SK-N-SH (cell line): ENCODE measurements around the gene NYAP2. TPM values are rescaled to one million over a fixed set of nuclear protein-coding genes. Genes with fewer than 3 reads are reported as not detected.

Source experiments
- CTCF ChIA-PET: fragments of 300-600, 350-600 bp; formaldehyde crosslinking; extraction: SDS; loops from one replicate; lab custom pipeline; 2021; lab: Yijun Ruan, JAX
- POLR2A ChIA-PET: fragments of 350-600 bp; sonication (Branson Sonifier 250); formaldehyde crosslinking; extraction: SDS; loops from one replicate; lab custom pipeline; 2020; ENCODE audit warnings: antibody characterized with exemption, inconsistent platforms; lab: Yijun Ruan, JAX
- DNase-seq: peaks from one replicate; pipeline ENCODE4 v3.0.0; 2012
- H2AFZ ChIP-seq: fragments of 200-600 bp; sonication (generic); 2 replicates; pipeline ENCODE4 v1.8.1; 2016; ENCODE audit warnings: antibody characterized with exemption, mild to moderate bottlenecking, low read depth
- H3F3A ChIP-seq: fragments of 200-600 bp; sonication (generic); replicated peaks from 2 replicates; pipeline ENCODE3; 2016; ENCODE audit warnings: antibody characterized with exemption, mild to moderate bottlenecking; ENCODE audit not compliant: insufficient read depth
- H3K27ac ChIP-seq, 2 experiments: fragments of 200-500 bp in 1 of 2; fragments of 200-600 bp in 1 of 2; sonication (Bioruptor generic) in 1 of 2; sonication (generic), shearing (Covaris generic) in 1 of 2; 2 replicates each; pipeline versions ENCODE4 v1.5.1 to v1.6.1; 2014 to 2016; ENCODE audit warnings: low read depth in 2 of 2, inconsistent platforms in 1 of 2, low read length in 1 of 2, mild to moderate bottlenecking in 1 of 2, mixed read lengths in 1 of 2
- H3K27me3 ChIP-seq: fragments of 200-600 bp; sonication (generic), shearing (Covaris generic); 2 replicates; pipeline ENCODE4 v1.6.1; 2016; ENCODE audit warnings: mixed run types; ENCODE audit not compliant: insufficient read depth
- H3K36me3 ChIP-seq, 2 experiments: fragments of 200-500 bp in 1 of 2; fragments of 200-600 bp in 1 of 2; sonication (Bioruptor generic) in 1 of 2; sonication (generic) in 1 of 2; replicated peaks in 1 of 2; 2 replicates each; pipeline versions ENCODE3 to v1.5.1; 2014 to 2016; ENCODE audit warnings: low read length in 1 of 2, mild to moderate bottlenecking in 1 of 2; ENCODE audit not compliant: insufficient read depth in 2 of 2, control insufficient read depth in 1 of 2
- H3K4me1 ChIP-seq, 2 experiments: fragments of 200-500 bp in 1 of 2; fragments of 200-600 bp in 1 of 2; sonication (Bioruptor generic) in 1 of 2; sonication (generic), shearing (Covaris generic) in 1 of 2; 2 replicates each; pipeline versions ENCODE4 v1.5.1 to v1.6.1; 2014 to 2016; ENCODE audit warnings: low read depth in 1 of 2, low read length in 1 of 2, mixed run types in 1 of 2; ENCODE audit not compliant: insufficient read depth in 2 of 2, control insufficient read depth in 1 of 2
- H3K4me2 ChIP-seq: fragments of 200-600 bp; sonication (generic), shearing (Covaris generic); 2 replicates; pipeline ENCODE4 v1.6.1; 2017; ENCODE audit warnings: mixed run types
- H3K4me3 ChIP-seq, 2 experiments: fragments of 200-500 bp in 1 of 2; fragments of 200-600 bp in 1 of 2; sonication (Bioruptor generic) in 1 of 2; sonication (generic), shearing (Covaris generic) in 1 of 2; 2 replicates each; pipeline versions ENCODE4 v1.5.1 to v1.8.1; 2014 to 2016; ENCODE audit warnings: low read depth in 2 of 2, inconsistent platforms in 1 of 2, low read length in 1 of 2, mild to moderate bottlenecking in 1 of 2, mixed read lengths in 1 of 2, moderate library complexity in 1 of 2
- H3K79me2 ChIP-seq: fragments of 200-600 bp; sonication (generic); 2 replicates; pipeline ENCODE4 v1.8.1; 2017; ENCODE audit warnings: mild to moderate bottlenecking; ENCODE audit not compliant: insufficient read depth
- H3K9ac ChIP-seq: fragments of 200-600 bp; sonication (generic); 2 replicates; pipeline ENCODE4 v1.6.1; 2017; ENCODE audit warnings: mixed run types
- H3K9me2 ChIP-seq: fragments of 200-600 bp; sonication (generic); 2 replicates; pipeline ENCODE4 v1.6.1; 2017; ENCODE audit warnings: mixed run types
- H3K9me3 ChIP-seq: fragments of 200-600 bp; sonication (generic); 2 replicates; pipeline ENCODE4 v1.6.1; 2017; ENCODE audit warnings: mixed run types, mild to moderate bottlenecking, moderate library complexity
- H4K20me1 ChIP-seq: fragments of 200-600 bp; sonication (generic); 2 replicates; pipeline ENCODE4 v1.6.1; 2017; ENCODE audit warnings: mild to moderate bottlenecking, mixed run types; ENCODE audit not compliant: insufficient read depth
- EP300 ChIP-seq, 2 experiments: IDR thresholded peaks; 2 replicates each; pipeline versions ENCODE4 v1.4.0 to v1.6.1; 2012; ENCODE audit warnings: borderline replicate concordance in 1 of 2, low read depth in 1 of 2, low read length in 1 of 2
- FOSL2 ChIP-seq: IDR thresholded peaks from 2 replicates; pipeline ENCODE4 v1.4.0; 2012; ENCODE audit warnings: low read depth, mild to moderate bottlenecking, moderate library complexity, borderline replicate concordance
- FOXJ3 ChIP-seq: sonication (generic); formaldehyde crosslinking; IDR thresholded peaks from 2 replicates; pipeline ENCODE4 v1.5.1; 2020; ENCODE audit warnings: mild to moderate bottlenecking, missing genetic modification reagents
- FOXM1 ChIP-seq: IDR thresholded peaks from 2 replicates; pipeline ENCODE4 v1.4.0; 2012; ENCODE audit warnings: low read depth, mild to moderate bottlenecking
- GABPA ChIP-seq: IDR thresholded peaks from 2 replicates; pipeline ENCODE4 v1.4.0; 2012; ENCODE audit warnings: low read depth, mild to moderate bottlenecking
- GATA2 ChIP-seq: sonication (generic); formaldehyde crosslinking; IDR thresholded peaks from 2 replicates; pipeline ENCODE4 v1.5.0; 2020; ENCODE audit warnings: mild to moderate bottlenecking, missing genetic modification reagents
- JUND ChIP-seq: IDR thresholded peaks from 2 replicates; pipeline ENCODE4 v1.4.0; 2012
- MXI1 ChIP-seq: IDR thresholded peaks from 2 replicates; pipeline ENCODE4 v1.6.1; 2012; ENCODE audit warnings: mild to moderate bottlenecking, low read depth, low read length, improper control_type of control experiment
- PBX3 ChIP-seq: IDR thresholded peaks from 2 replicates; pipeline ENCODE4; 2012
- POLR2AphosphoS5 ChIP-seq: IDR thresholded peaks from 2 replicates; pipeline ENCODE4 v1.6.1; 2012; ENCODE audit warnings: low read depth, low read length
- RCOR1 ChIP-seq: fragments of 150-350 bp; IDR thresholded peaks from 2 replicates; pipeline ENCODE4 v1.6.1; 2017; ENCODE audit warnings: antibody characterized with exemption, low read length
- RFX5 ChIP-seq: IDR thresholded peaks from 2 replicates; pipeline ENCODE4 v1.6.1; 2012; ENCODE audit warnings: mild to moderate bottlenecking, improper control_type of control experiment, low read length
- TEAD4 ChIP-seq: IDR thresholded peaks from 2 replicates; pipeline ENCODE4 v1.4.0; 2012; ENCODE audit warnings: mild to moderate bottlenecking, borderline replicate concordance; ENCODE audit not compliant: insufficient read depth
- USF2 ChIP-seq: fragments of 150-350 bp; IDR thresholded peaks from 2 replicates; pipeline ENCODE4 v1.6.1; 2017; ENCODE audit warnings: antibody characterized with exemption, low read length, low read depth, borderline replicate concordance
- ZBTB33 ChIP-seq: IDR thresholded peaks from 2 replicates; pipeline ENCODE4 v1.4.0; 2012; ENCODE audit warnings: low read depth, borderline replicate concordance
- WGBS: methylation state at CpG from one replicate; pipeline ENCODE4 v1.1.6; 2017; ENCODE audit warnings: low lambda C conversion rate; 5-methylcytosine and 5-hydroxymethylcytosine counted together
- polyA plus RNA-seq, 3 experiments: library from polyadenylated mRNA; depleted of rRNA; stranded (reverse); fragments of >200 nt; gene quantifications; 2 replicates each; pipeline ENCODE4 v1.2.3, GENCODE V29; 2012
- TF ChIP-seq, protein P1 (sequence below): IDR thresholded peaks from 2 replicates; pipeline ENCODE4 v1.6.1; 2012; ENCODE audit warnings: mild to moderate bottlenecking, low read depth, low read length, moderate library complexity
- TF ChIP-seq, protein P2 (sequence below): IDR thresholded peaks from 2 replicates; pipeline ENCODE4 v1.4.0; 2012; ENCODE audit warnings: low read depth, borderline replicate concordance

NYAP2 gene
- polyA plus RNA-seq, 1 of the 3 experiments (the other 2 are of a cell fraction), result not detected

GRCh38 chr2:225694664-225695063 is 295.2 kb downstream of the NYAP2 start (continued):
- TF ChIP-seq, protein P1, sequence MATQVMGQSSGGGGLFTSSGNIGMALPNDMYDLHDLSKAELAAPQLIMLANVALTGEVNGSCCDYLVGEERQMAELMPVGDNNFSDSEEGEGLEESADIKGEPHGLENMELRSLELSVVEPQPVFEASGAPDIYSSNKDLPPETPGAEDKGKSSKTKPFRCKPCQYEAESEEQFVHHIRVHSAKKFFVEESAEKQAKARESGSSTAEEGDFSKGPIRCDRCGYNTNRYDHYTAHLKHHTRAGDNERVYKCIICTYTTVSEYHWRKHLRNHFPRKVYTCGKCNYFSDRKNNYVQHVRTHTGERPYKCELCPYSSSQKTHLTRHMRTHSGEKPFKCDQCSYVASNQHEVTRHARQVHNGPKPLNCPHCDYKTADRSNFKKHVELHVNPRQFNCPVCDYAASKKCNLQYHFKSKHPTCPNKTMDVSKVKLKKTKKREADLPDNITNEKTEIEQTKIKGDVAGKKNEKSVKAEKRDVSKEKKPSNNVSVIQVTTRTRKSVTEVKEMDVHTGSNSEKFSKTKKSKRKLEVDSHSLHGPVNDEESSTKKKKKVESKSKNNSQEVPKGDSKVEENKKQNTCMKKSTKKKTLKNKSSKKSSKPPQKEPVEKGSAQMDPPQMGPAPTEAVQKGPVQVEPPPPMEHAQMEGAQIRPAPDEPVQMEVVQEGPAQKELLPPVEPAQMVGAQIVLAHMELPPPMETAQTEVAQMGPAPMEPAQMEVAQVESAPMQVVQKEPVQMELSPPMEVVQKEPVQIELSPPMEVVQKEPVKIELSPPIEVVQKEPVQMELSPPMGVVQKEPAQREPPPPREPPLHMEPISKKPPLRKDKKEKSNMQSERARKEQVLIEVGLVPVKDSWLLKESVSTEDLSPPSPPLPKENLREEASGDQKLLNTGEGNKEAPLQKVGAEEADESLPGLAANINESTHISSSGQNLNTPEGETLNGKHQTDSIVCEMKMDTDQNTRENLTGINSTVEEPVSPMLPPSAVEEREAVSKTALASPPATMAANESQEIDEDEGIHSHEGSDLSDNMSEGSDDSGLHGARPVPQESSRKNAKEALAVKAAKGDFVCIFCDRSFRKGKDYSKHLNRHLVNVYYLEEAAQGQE, result no peak
- TF ChIP-seq RFX5 (no peak), TEAD4 (no peak), FOXM1 (no peak)

DNA sequence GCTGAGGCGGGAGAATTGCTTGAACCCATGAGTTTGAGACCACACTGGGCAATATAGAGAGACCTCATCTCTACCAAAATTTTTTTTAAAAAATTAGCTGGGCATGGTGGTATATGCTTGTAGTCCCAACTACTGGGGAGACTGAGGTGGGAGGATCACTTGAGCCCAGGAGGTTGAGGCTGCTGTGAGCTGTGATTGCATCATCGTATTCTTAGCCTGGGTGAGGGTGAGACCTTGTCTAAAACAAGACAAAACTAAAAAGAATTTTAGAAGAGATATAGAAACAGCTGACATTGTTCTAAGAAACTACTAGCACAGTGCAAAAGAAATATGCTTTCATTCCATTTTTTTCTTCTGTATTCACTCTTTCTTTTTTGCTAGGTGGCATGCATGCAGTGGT is 298.4 kb downstream of the NYAP2 start:
- WGBS, result 83% methylated on average over 2 of the region's 2 CpGs
- no peak overlapping the region for H3K4me3 ChIP-seq
- DNase-seq, result no peak
- no peak overlapping the region for H2AFZ ChIP-seq
- no peak overlapping the region for H3K27ac ChIP-seq
- CTCF ChIA-PET, result interaction anchor here (1.1 kb wide), 1 partner anchor 33 kb away, joined by 3 read pairs; no protein-coding TSS in a partner anchor
- POLR2A ChIA-PET, result no interaction called here
- H3F3A ChIP-seq, result no peaks in the 10 kb centered on the region
- H3K4me1 ChIP-seq, result no peaks in the 10 kb centered on the region
- no peaks in the 10 kb centered on the region for H3K79me2 ChIP-seq
- no peak overlapping the region for H3K9ac ChIP-seq
- H3K36me3 ChIP-seq, result no peaks in the 10 kb centered on the region
- H3K4me2 ChIP-seq, result no peak overlapping the region
- H3K9me3 ChIP-seq, result no peaks in the 10 kb centered on the region
- no peaks in the 10 kb centered on the region for H4K20me1 ChIP-seq
- TF ChIP-seq RCOR1, result no peak
- TF ChIP-seq, protein P2, sequence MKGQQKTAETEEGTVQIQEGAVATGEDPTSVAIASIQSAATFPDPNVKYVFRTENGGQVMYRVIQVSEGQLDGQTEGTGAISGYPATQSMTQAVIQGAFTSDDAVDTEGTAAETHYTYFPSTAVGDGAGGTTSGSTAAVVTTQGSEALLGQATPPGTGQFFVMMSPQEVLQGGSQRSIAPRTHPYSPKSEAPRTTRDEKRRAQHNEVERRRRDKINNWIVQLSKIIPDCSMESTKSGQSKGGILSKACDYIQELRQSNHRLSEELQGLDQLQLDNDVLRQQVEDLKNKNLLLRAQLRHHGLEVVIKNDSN, result no peak
- TF ChIP-seq FOSL2, result no peak
- TF ChIP-seq JUND, result no peak
- TF ChIP-seq GATA2 (CRISPR knock-in tag), result no peak
- no peak for TF ChIP-seq MXI1
- TF ChIP-seq, protein P1, result no peak
- no peak for TF ChIP-seq GABPA
- TF ChIP-seq EP300 (IDR thresholded peaks at IDR 0.05; ENCODE audit: borderline replicate concordance in 1 of 2, low read depth in 1 of 2, low read length in 1 of 2), result no peak
- no peak for TF ChIP-seq FOXJ3 (CRISPR knock-in tag)
- TF ChIP-seq PBX3, result no peak
- no peak for TF ChIP-seq USF2
- no peak for TF ChIP-seq ZBTB33
- no peak for TF ChIP-seq POLR2AphosphoS5
- TF ChIP-seq, all 33 proteins: peak for 0
- Histone ChIP-seq H3K9me2 (no peaks in the 10 kb centered on the region), H3K27me3 (no peaks in the 10 kb centered on the region)
